T-cell (primary cell): ENCODE data around the gene EPG5. TPM values are rescaled to one million over a fixed set of nuclear protein-coding genes. Genes with fewer than 3 reads are reported as not detected.
"Not testable (repeated sequence)": the region's sequence is repeated elsewhere in the genome, so short reads cannot be mapped to it uniquely, and the experiment has no call there.

ENCODE experiments used
- ATAC-seq, 4 experiments: fragments of 200-7000 bp in 3 of 4; fragments of 150-1000 bp in 1 of 4; cut with Tn5 transposase; replicated peaks in 1 of 4; 1 replicate in 3 of 4; 2 replicates in 1 of 4; pipeline ENCODE4 v1.10.0; 2021; ENCODE audit warnings: moderate library complexity in 3 of 4, mild to moderate bottlenecking in 2 of 4, moderate number of reproducible peaks in 1 of 4
- CTCF ChIA-PET, 2 donors: fragments of 300-600 bp; sonication (Branson Sonifier 250); formaldehyde crosslinking; loops; one replicate each; lab custom pipeline; 2022; ENCODE audit warnings: antibody characterized with exemption in 2 of 2; lab: Charles Lee
- POLR2A ChIA-PET, 2 donors: fragments of 300-600 bp; sonication (Branson Sonifier 250); formaldehyde crosslinking; loops; one replicate each; lab custom pipeline; 2022; ENCODE audit warnings: antibody characterized with exemption in 2 of 2; lab: Charles Lee
- DNase-seq, 35 experiments: peaks; one replicate each; pipeline versions ENCODE4 v3.0.0 to v3.0.0-alpha.2; 2013 to 2023
- H3K27ac ChIP-seq: one replicate; pipeline ENCODE4 v1.5.1; 2013; ENCODE audit warnings: low read length
- H3K27me3 ChIP-seq, 2 experiments: replicated peaks in 1 of 2; 1 replicate in 1 of 2; 2 replicates in 1 of 2; pipeline versions ENCODE4 v1.6.1 to v1.7.0; 2013; ENCODE audit warnings: low read length in 1 of 2, mixed read lengths in 1 of 2; ENCODE audit not compliant: control insufficient read depth in 2 of 2, insufficient read depth in 2 of 2; ENCODE audit errors: extremely low read depth in 1 of 2
- H3K36me3 ChIP-seq, 2 donors: 1 replicate in 1 of 2; 2 replicates in 1 of 2; pipeline versions ENCODE4 v1.6.1 to v1.7.0; 2013; ENCODE audit warnings: low read length in 1 of 2; ENCODE audit not compliant: control insufficient read depth in 2 of 2, insufficient read depth in 1 of 2; ENCODE audit errors: extremely low read depth in 1 of 2
- H3K4me1 ChIP-seq, 2 experiments: 1 replicate in 1 of 2; 2 replicates in 1 of 2; pipeline versions ENCODE4 v1.6.1 to v1.7.0; 2013; ENCODE audit warnings: low read length in 2 of 2, mixed read lengths in 1 of 2; ENCODE audit not compliant: insufficient read depth in 2 of 2, control insufficient read depth in 1 of 2; ENCODE audit errors: extremely low read depth in 1 of 2
- H3K4me3 ChIP-seq, 2 donors: 1 replicate in 1 of 2; 2 replicates in 1 of 2; pipeline versions ENCODE4 v1.5.1 to v1.7.0; 2013; ENCODE audit warnings: mild to moderate bottlenecking in 2 of 2, low read length in 1 of 2, moderate library complexity in 1 of 2; ENCODE audit not compliant: control insufficient read depth in 1 of 2; ENCODE audit errors: extremely low read depth in 1 of 2
- H3K9me3 ChIP-seq: 2 replicates; pipeline ENCODE4 v1.7.0; 2013
- H3K27ac Mint-ChIP-seq, 2 donors: one replicate each; pipeline ENCODE4 v1.8.0; 2020 to 2021; ENCODE audit warnings: mild to moderate bottlenecking in 2 of 2, mixed read lengths in 2 of 2
- H3K27me3 Mint-ChIP-seq, 2 donors: one replicate each; pipeline ENCODE4 v1.8.0; 2021 to 2022; ENCODE audit warnings: mixed read lengths in 2 of 2
- H3K36me3 Mint-ChIP-seq: one replicate; pipeline ENCODE4 v1.8.0; 2021; ENCODE audit warnings: mixed read lengths
- H3K4me1 Mint-ChIP-seq, 3 donors: one replicate each; pipeline ENCODE4 v1.8.0; 2020 to 2022; ENCODE audit warnings: mixed read lengths in 3 of 3, mild to moderate bottlenecking in 1 of 3
- H3K4me3 Mint-ChIP-seq, 3 donors: one replicate each; pipeline ENCODE4 v1.8.0; 2020 to 2022; ENCODE audit warnings: mild to moderate bottlenecking in 3 of 3, mixed read lengths in 3 of 3, moderate library complexity in 3 of 3
- H3K9me3 Mint-ChIP-seq, 3 donors: one replicate each; pipeline ENCODE4 v1.8.0; 2020 to 2022; ENCODE audit warnings: mixed read lengths in 3 of 3
- WGBS: methylation state at CpG from one replicate; pipeline ENCODE4 v1.1.5; 2013; ENCODE audit warnings: missing lambda C conversion rate; ENCODE audit not compliant: insufficient coverage; 5-methylcytosine and 5-hydroxymethylcytosine counted together
- total RNA-seq, 35 experiments: library from RNA in 6 of 35; stranded (reverse) in 6 of 35; fragments of 120-200 nt in 1 of 35; gene quantifications; one replicate each; pipeline versions ENCODE4 v1.2.1 to v1.2.4 and lab custom pipeline; 2013 to 2026

EPG5 gene
- total RNA-seq, 5 donors from 2014 or later (not counting 1 experiment from before 2014, with no cell fraction given), result 39.2 to 54.4 (median 42.6) TPM

- 24% methylated on average over 5 of the region's 5 CpGs for WGBS
- Histone ChIP-seq H3K36me3 (no peaks in the 10 kb centered on the region), H3K27ac (no peak overlapping the region), H3K27me3 (no peaks in the 10 kb centered on the region), H3K4me1 (peaks cover 3 to 4% of the 10 kb centered on the region in 2 experiments), H3K9me3 (no peaks in the 10 kb centered on the region), H3K4me3 (no peak overlapping the region)
- Mint-ChIP-seq H3K27me3 (no peaks in the 10 kb centered on the region), H3K9me3 (no peaks in the 10 kb centered on the region), H3K4me3 (no peak overlapping the region), H3K36me3 (no peaks in the 10 kb centered on the region), H3K27ac (peak overlapping the region; percentile 16 to 84), H3K4me1 (peaks cover 0 to 9% (median 6%) of the 10 kb centered on the region in 3 donors)
- CTCF ChIA-PET, result interaction anchor here (0.6 to 2.4 kb wide), 10 partner anchors 15 to 308 kb away, joined by 3 to 13 read pairs (median 7); no protein-coding TSS in a partner anchor
- ATAC-seq (peak; percentile 75 to 80 (median 78)), DNase-seq (peak; percentile 12 to 81 (median 57))
- POLR2A ChIA-PET, result no interaction called here
Measured at GRCh38 chr18:45974088-45974536, 7.0 kb upstream of the EPG5 start.

- not testable (repeated sequence) for H3K27ac ChIP-seq, H3K4me3 ChIP-seq, H3K9me3 ChIP-seq, H3K27ac Mint-ChIP-seq, H3K27me3 Mint-ChIP-seq, H3K9me3 Mint-ChIP-seq, DNase-seq, ATAC-seq, H3K27me3 ChIP-seq
- ChIA-PET POLR2A (interaction anchor here in 1 of 2 donors (0.6 kb wide), 1 partner anchor 94 kb away, joined by 3 read pairs; no protein-coding TSS in a partner anchor), CTCF (interaction anchor here in 1 of 2 donors (0.6 kb wide), 1 partner anchor 326 kb away, joined by 3 read pairs; no protein-coding TSS in a partner anchor)
- peaks cover 0 to 11% of the 10 kb centered on the region in 2 donors for H3K36me3 ChIP-seq
- H3K4me1 ChIP-seq, result peaks cover 17 to 35% of the 10 kb centered on the region in 2 experiments
- no CpG with 5 or more reads among the region's 5 CpGs for WGBS
- H3K4me3 Mint-ChIP-seq, result peak overlapping the region; percentile 58 to 87 (median 61)
- peaks cover 24% of the 10 kb centered on the region for H3K36me3 Mint-ChIP-seq
- peaks cover 61 to 77% (median 63%) of the 10 kb centered on the region in 3 donors for H3K4me1 Mint-ChIP-seq
Measured at GRCh38 chr18:45964913-45965312, 2.2 kb downstream of the EPG5 start.

GRCh38 chr18:45962866-45963265 lies 4.3 kb downstream of the EPG5 start:
- no peaks in the 10 kb centered on the region for H3K27me3 ChIP-seq
- peak overlapping the region; percentile 84 for H3K27ac ChIP-seq
- ATAC-seq (peak in 1 of 4 experiments; percentile 25), DNase-seq (peak in 12 of 35 experiments; percentile 2 to 21 (median 9))
- Mint-ChIP-seq H3K27ac (peak overlapping the region; percentile 64 to 94), H3K4me1 (peaks cover 69 to 85% (median 72%) of the 10 kb centered on the region in 3 donors), H3K9me3 (no peaks in the 10 kb centered on the region), H3K36me3 (peaks cover 24% of the 10 kb centered on the region), H3K27me3 (no peaks in the 10 kb centered on the region), H3K4me3 (peak overlapping the region in 2 of 3 donors; percentile 54 to 62)
- H3K4me3 ChIP-seq, result no peak overlapping the region
- ChIA-PET CTCF (interaction anchor here in 1 of 2 donors (0.6 to 3.1 kb wide), 6 partner anchors 9 to 111 kb away, joined by 3 to 11 read pairs (median 4); no protein-coding TSS in a partner anchor), POLR2A (no interaction called here)
- WGBS, result 25% methylated on average over 1 of the region's 5 CpGs
- peaks cover 17 to 43% of the 10 kb centered on the region in 2 experiments for H3K4me1 ChIP-seq
- peaks cover 0 to 11% of the 10 kb centered on the region in 2 donors for H3K36me3 ChIP-seq
- H3K9me3 ChIP-seq, result no peaks in the 10 kb centered on the region

- Mint-ChIP-seq H3K27ac (peak overlapping the region; percentile 80 to 94), H3K4me3 (peak overlapping the region in 2 of 3 donors; percentile 58 to 62), H3K36me3 (peaks cover 24% of the 10 kb centered on the region), H3K4me1 (peaks cover 69 to 85% (median 71%) of the 10 kb centered on the region in 3 donors), H3K9me3 (no peaks in the 10 kb centered on the region), H3K27me3 (no peaks in the 10 kb centered on the region)
- H3K27ac ChIP-seq, result peak overlapping the region; percentile 84
- H3K4me1 ChIP-seq, result peaks cover 17 to 40% of the 10 kb centered on the region in 2 experiments
- peaks cover 0 to 11% of the 10 kb centered on the region in 2 donors for H3K36me3 ChIP-seq
- POLR2A ChIA-PET, result interaction anchor here in 1 of 2 donors (0.5 to 1.1 kb wide), 3 partner anchors 11 to 91 kb away, joined by 3 read pairs; no protein-coding TSS in a partner anchor
- peak in 3 of 4 experiments; percentile 18 to 44 (median 36) for ATAC-seq
- H3K9me3 ChIP-seq, result no peaks in the 10 kb centered on the region
- DNase-seq, result peak in 28 of 35 experiments; percentile 8 to 64 (median 36)
- no peaks in the 10 kb centered on the region for H3K27me3 ChIP-seq
- WGBS, result no CpG with 5 or more reads among the region's 2 CpGs
- no peak overlapping the region for H3K4me3 ChIP-seq
- CTCF ChIA-PET, result interaction anchor here in 1 of 2 donors (0.6 to 3.1 kb wide), 7 partner anchors 9 to 111 kb away, joined by 3 to 11 read pairs (median 4); no protein-coding TSS in a partner anchor
Measured at GRCh38 chr18:45962461-45962860, 4.7 kb downstream of the EPG5 start.

- H3K27ac ChIP-seq, H3K27me3 Mint-ChIP-seq, H3K4me3 Mint-ChIP-seq, DNase-seq, H3K27ac Mint-ChIP-seq, ATAC-seq, POLR2A ChIA-PET, H3K4me3 ChIP-seq, CTCF ChIA-PET, H3K9me3 ChIP-seq, H3K9me3 Mint-ChIP-seq, H3K27me3 ChIP-seq: not testable (repeated sequence)
- WGBS, result 100% methylated on average over 1 of the region's 7 CpGs
- Mint-ChIP-seq H3K36me3 (peaks cover 37% of the 10 kb centered on the region), H3K4me1 (peaks cover 60 to 72% (median 63%) of the 10 kb centered on the region in 3 donors)
- Histone ChIP-seq H3K36me3 (peaks cover 0 to 23% of the 10 kb centered on the region in 2 donors), H3K4me1 (peaks cover 13 to 24% of the 10 kb centered on the region in 2 experiments)
Measured at GRCh38 chr18:45959484-45959883, 7.6 kb downstream of the EPG5 start.

- Histone ChIP-seq H3K36me3 (peaks cover 0 to 31% of the 10 kb centered on the region in 2 donors), H3K4me1 (peaks cover 13 to 23% of the 10 kb centered on the region in 2 experiments), H3K27ac (no peak overlapping the region), H3K27me3 (no peaks in the 10 kb centered on the region), H3K4me3 (no peak overlapping the region), H3K9me3 (no peaks in the 10 kb centered on the region)
- ATAC-seq (no peak), DNase-seq (no peak)
- Mint-ChIP-seq H3K4me3 (no peak overlapping the region), H3K27ac (no peak overlapping the region), H3K4me1 (peaks cover 58 to 69% (median 65%) of the 10 kb centered on the region in 3 donors), H3K9me3 (no peaks in the 10 kb centered on the region), H3K36me3 (peaks cover 44% of the 10 kb centered on the region), H3K27me3 (no peaks in the 10 kb centered on the region)
- ChIA-PET POLR2A (no interaction called here), CTCF (interaction anchor here in 1 of 2 donors (0.6 kb wide), 1 partner anchor 15 kb away, joined by 9 read pairs; no protein-coding TSS in a partner anchor)
Measured at GRCh38 chr18:45958730-45959129, 8.4 kb downstream of the EPG5 start.
